ENCODE results near the gene PLA2G2F.

Gene PLA2G2F

GRCh38 chr1:20143318-20143717, 4.2 kb downstream of the PLA2G2F start:
- TF ChIP-seq CTCF (IDR thresholded peaks at IDR 0.05; ENCODE audit: extremely low read depth, missing control alignments), result no peak
- DNase-seq (ENCODE audit: low spot score), result no peak

DNA sequence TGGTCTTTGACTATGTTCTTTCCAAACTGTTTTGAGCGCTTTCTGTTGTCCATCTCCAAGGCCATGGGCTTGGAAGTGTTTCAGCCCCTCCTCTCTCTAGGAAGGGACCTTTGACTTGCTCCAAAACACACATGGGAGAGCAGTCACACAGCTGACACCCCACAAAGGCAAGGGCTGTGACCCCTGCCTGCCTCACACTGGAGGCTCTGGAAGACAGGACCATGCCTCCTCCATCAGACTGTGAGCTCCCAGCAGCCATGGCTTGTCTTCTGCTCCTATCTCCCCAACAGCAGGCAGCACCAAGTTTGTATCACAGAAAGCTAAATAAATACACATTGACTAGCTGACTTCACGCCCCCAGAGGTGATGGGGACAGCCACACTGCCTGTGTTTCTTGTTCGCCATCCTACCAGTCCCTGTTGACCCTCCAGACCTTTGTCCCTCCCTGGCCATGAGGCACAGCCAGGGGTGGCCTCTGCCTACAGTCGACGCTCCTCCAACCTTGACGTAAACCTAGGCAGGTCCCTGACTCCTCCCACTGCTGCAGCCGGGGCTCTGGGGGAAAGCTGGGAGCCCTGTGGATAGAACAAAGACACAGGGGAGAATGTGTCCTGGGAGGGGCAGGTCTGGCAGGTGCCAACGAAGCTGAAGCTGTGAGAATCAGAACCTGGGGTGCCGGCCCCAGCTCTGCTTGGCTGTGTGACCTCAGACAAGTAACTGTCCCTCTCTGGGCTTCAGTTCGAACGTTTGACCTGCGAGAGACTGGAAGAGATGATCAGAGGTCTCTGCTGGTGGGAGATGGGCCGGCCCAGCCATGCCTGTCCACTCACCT, 4.8 kb downstream of the PLA2G2F start:
- DNase-seq (ENCODE audit: low spot score), result no peak
- no peak for TF ChIP-seq CTCF (IDR thresholded peaks at IDR 0.05; ENCODE audit: extremely low read depth, missing control alignments)

DNA sequence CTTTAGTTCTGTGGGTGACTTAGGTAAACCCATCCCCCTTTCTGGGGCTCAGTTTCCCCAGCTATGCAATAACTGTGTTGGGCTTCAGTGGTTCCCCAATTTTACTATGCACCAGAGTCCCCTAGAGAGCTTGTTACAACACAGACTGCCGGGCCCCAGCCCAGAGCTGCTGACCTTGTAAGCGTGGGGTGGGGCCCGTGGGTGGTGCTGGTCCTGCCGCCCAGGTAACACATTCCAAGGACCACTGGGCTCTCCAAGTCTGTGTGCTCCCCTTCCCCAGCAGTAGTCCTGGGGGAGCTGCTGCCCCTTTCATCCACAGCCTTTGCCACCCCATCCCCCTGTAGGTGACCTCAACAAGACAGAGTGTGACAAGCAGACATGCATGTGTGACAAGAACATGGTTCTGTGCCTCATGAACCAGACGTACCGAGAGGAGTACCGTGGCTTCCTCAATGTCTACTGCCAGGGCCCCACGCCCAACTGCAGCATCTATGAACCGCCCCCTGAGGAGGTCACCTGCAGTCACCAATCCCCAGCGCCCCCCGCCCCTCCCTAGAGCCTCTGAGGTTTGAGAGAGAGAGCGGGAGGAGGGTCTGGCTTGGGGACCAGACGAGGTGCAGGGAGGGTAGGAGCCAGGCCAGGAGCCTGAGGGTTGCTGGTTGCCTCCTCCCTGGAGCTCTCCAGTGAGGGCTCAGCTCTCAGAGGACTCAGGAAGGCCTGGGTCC, 8.9 kb downstream of the PLA2G2F start:
- no peak for TF ChIP-seq CTCF (IDR thresholded peaks at IDR 0.05; ENCODE audit: extremely low read depth, missing control alignments)
- no peak for DNase-seq (ENCODE audit: low spot score)

- no peak for TF ChIP-seq CTCF (IDR thresholded peaks at IDR 0.05; ENCODE audit: extremely low read depth, missing control alignments)
- no peak for DNase-seq (ENCODE audit: low spot score)
Measured at GRCh38 chr1:20148571-20149500, 9.7 kb downstream of the PLA2G2F start.

GRCh38 chr1:20149601-20150325, 10.6 kb downstream of the PLA2G2F start:
- TF ChIP-seq CTCF (IDR thresholded peaks at IDR 0.05; ENCODE audit: extremely low read depth, missing control alignments), result no peak
- no peak for DNase-seq (ENCODE audit: low spot score)

- DNase-seq (ENCODE audit: low spot score), result no peak
- no peak for TF ChIP-seq CTCF (IDR thresholded peaks at IDR 0.05; ENCODE audit: extremely low read depth, missing control alignments)
Measured at GRCh38 chr1:20150326-20150705, 11.2 kb downstream of the PLA2G2F start.

Data from GM20000 (cell line).